ENCODE data around the gene KAT2B. TPM values are rescaled to one million over a fixed set of nuclear protein-coding genes. Genes with fewer than 3 reads are reported as not detected.

The KAT2B gene
- total and polyA plus RNA-seq, 10 donors, result 13.6 to 64.3 (median 54.1) TPM

GRCh38 chr3:20007960-20008359 is 32.3 kb upstream of the KAT2B start:
- H3K4me3 ChIP-seq, result no peak overlapping the region
- no peak for TF ChIP-seq CTCF (IDR thresholded peaks at IDR 0.05 in 8 of 11, conservative IDR thresholded peaks at IDR 0.05 in 3 of 11)
- TF ChIP-seq POLR2A (IDR thresholded peaks at IDR 0.05), result no peak
- TF ChIP-seq POLR2AphosphoS5 (IDR thresholded peaks at IDR 0.05), result no peak
- DNase-seq, result no peak
- no peaks in the 10 kb centered on the region for H3K27me3 ChIP-seq (replicated peaks in 1 of 7)
- 96 to 98% (median 97%) methylated on average over 20 of the region's 20 CpGs for WGBS, 5 donors
- H3K27ac ChIP-seq, result no peak overlapping the region
- H3K36me3 ChIP-seq, result no peaks in the 10 kb centered on the region
- H3K9me3 ChIP-seq, result no peaks in the 10 kb centered on the region
- no peaks in the 10 kb centered on the region for H3K4me1 ChIP-seq
- intact Hi-C loops (cut with DNase I; ENCODE audit: low total_unique reads), result no loop called here

DNA sequence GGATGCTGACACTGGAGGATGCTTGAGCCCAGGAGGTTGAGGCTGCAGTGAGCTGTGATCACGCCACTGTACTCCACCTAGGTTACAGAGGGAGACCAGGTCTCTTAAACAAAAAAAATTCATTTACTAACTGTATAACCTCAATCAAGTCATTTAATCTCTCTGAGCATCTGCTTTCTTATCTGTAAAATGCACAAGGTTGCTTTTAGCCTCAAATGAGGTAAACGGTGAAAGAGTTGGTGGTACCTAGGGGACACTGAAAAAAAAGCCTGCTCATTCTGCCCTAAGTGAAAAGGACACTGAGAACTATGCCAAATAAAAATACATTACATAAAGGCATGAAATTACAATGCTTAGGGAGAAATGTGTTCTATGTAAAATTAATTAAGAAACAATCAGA is 31.6 kb upstream of the KAT2B start:
- Histone ChIP-seq H3K4me1 (no peaks in the 10 kb centered on the region), H3K27me3 (replicated peaks in 1 of 7) (no peaks in the 10 kb centered on the region), H3K4me3 (no peak overlapping the region), H3K9me3 (no peaks in the 10 kb centered on the region), H3K27ac (no peak overlapping the region), H3K36me3 (no peaks in the 10 kb centered on the region)
- no peak for DNase-seq
- WGBS, 5 donors, result 60 to 72% (median 67%) methylated on average over 2 of the region's 2 CpGs
- intact Hi-C loops (cut with DNase I; ENCODE audit: low total_unique reads), result no loop called here
- TF ChIP-seq CTCF (IDR thresholded peaks at IDR 0.05 in 8 of 11, conservative IDR thresholded peaks at IDR 0.05 in 3 of 11) (no peak), POLR2A (IDR thresholded peaks at IDR 0.05) (no peak), POLR2AphosphoS5 (IDR thresholded peaks at IDR 0.05) (no peak)

- 94 to 98% (median 95%) methylated on average over 4 of the region's 4 CpGs for WGBS, 5 donors
- TF ChIP-seq POLR2AphosphoS5 (IDR thresholded peaks at IDR 0.05), result no peak
- TF ChIP-seq CTCF (IDR thresholded peaks at IDR 0.05 in 8 of 11, conservative IDR thresholded peaks at IDR 0.05 in 3 of 11), result no peak
- TF ChIP-seq POLR2A (IDR thresholded peaks at IDR 0.05), result no peak
- intact Hi-C loops (cut with DNase I; ENCODE audit: low total_unique reads), result loop anchor here (10.0 kb wide), 1 partner anchor 47 kb away; no protein-coding TSS in a partner anchor
- H3K4me1 ChIP-seq, result no peaks in the 10 kb centered on the region
- no peak within 1 kb of the TSS for H3K27ac ChIP-seq
- no peak within 1 kb of the TSS for H3K4me3 ChIP-seq
- no peaks in the 10 kb centered on the region for H3K36me3 ChIP-seq
- H3K27me3 ChIP-seq (replicated peaks in 1 of 7), result no peaks in the 10 kb centered on the region
- DNase-seq, result no peak
- no peaks in the 10 kb centered on the region for H3K9me3 ChIP-seq
These were observed 28.1 kb upstream of the KAT2B start, which contains the start of gene PP2D1 for GRCh38 chr3:20012164-20012563. PP2D1 (minus strand) TSS chr3:20012264; CDS start chr3:20012072, 192 bp downstream.

DNA sequence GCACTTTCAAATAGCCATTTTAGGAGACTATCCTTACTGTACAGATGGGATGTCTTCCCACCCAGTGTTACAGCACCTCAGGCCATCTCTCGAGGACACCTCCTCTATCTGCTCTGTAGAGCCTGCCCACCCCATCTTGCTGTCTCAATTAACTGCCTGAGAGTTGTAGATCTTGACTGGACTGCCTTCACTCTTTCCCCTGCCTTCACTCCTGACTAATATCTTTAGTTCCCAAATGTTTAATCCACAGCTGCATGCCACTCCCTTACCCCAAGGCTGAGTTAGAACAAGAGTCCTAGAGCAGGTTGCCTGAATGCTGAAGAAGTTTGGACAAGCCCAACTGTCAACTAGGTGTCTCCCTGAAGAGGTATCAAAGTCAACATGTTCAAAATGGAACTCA is 26.9 kb upstream of the KAT2B start:
- H3K27me3 ChIP-seq (replicated peaks in 1 of 7), result no peaks in the 10 kb centered on the region
- H3K27ac ChIP-seq, result no peak overlapping the region
- WGBS, 5 donors, result 74 to 100% (median 91%) methylated on average over 1 of the region's 1 CpG
- no peaks in the 10 kb centered on the region for H3K9me3 ChIP-seq
- H3K4me3 ChIP-seq, result no peak overlapping the region
- no peak for DNase-seq
- no peaks in the 10 kb centered on the region for H3K36me3 ChIP-seq
- TF ChIP-seq POLR2AphosphoS5 (IDR thresholded peaks at IDR 0.05) (no peak), CTCF (IDR thresholded peaks at IDR 0.05 in 8 of 11, conservative IDR thresholded peaks at IDR 0.05 in 3 of 11) (no peak), POLR2A (IDR thresholded peaks at IDR 0.05) (no peak)
- H3K4me1 ChIP-seq, result no peaks in the 10 kb centered on the region
- intact Hi-C loops (cut with DNase I; ENCODE audit: low total_unique reads), result loop anchor here (10.0 kb wide), 1 partner anchor 49 kb away; no protein-coding TSS in a partner anchor
